Measurements from ENCODE around the gene PRICKLE4. TPM values are rescaled to one million over a fixed set of nuclear protein-coding genes. Genes with fewer than 3 reads are reported as not detected.

The PRICKLE4 gene
- total and polyA plus RNA-seq, 2 of the 13 experiments (the other 11 are each of a cell fraction or from before 2014, with no cell fraction given), result 0.92 to 1.2 TPM

- TF ChIP-seq TEF (CRISPR knock-in tag; IDR thresholded peaks at IDR 0.05), result no peak
- TF ChIP-seq ZNF446 (CRISPR knock-in tag; IDR thresholded peaks at IDR 0.05), result no peak
- TF ChIP-seq ZNF44 (CRISPR knock-in tag; IDR thresholded peaks at IDR 0.05), result no peak
- peak; percentile 84; the same call in 1 of the 2 replicates for TF ChIP-seq ZNF607 (CRISPR knock-in tag; IDR thresholded peaks at IDR 0.05; ENCODE audit: borderline replicate concordance)
- TF ChIP-seq KLF13 (CRISPR knock-in tag; IDR thresholded peaks at IDR 0.05), result no peak
- no peak; the same call in 1 of the 2 replicates for TF ChIP-seq TBP (CRISPR knock-in tag; IDR thresholded peaks at IDR 0.05)
- TF ChIP-seq ZNF136 (CRISPR knock-in tag; IDR thresholded peaks at IDR 0.05; ENCODE audit: low read depth), result 0 out of 2 replicates have a peak, but pooled peaks have one; percentile 35
- TF ChIP-seq SNRNP70 (IDR thresholded peaks at IDR 0.05; ENCODE audit: low read depth, low read length), result no peak
- peak; percentile 95; the same call in 1 of the 2 replicates for TF ChIP-seq ZNF788 (CRISPR knock-in tag; IDR thresholded peaks at IDR 0.05; ENCODE audit: borderline replicate concordance)
- TF ChIP-seq PRMT3 (CRISPR knock-in tag; IDR thresholded peaks at IDR 0.05; ENCODE audit: borderline replicate concordance, low read depth), result peak; percentile 69; the same call in 1 of the 2 replicates
- TF ChIP-seq RFXAP (CRISPR knock-in tag; IDR thresholded peaks at IDR 0.05; ENCODE audit: borderline replicate concordance), result peak; percentile 84; the same call in 1 of the 2 replicates
- TF ChIP-seq ZFX (CRISPR knock-in tag; IDR thresholded peaks at IDR 0.05; ENCODE audit: low read depth), result peak; percentile 88
- peak; percentile 91 for TF ChIP-seq YEATS2 (CRISPR knock-in tag; IDR thresholded peaks at IDR 0.05; ENCODE audit: borderline replicate concordance)
- TF ChIP-seq RAD21 (CRISPR knock-in tag; IDR thresholded peaks at IDR 0.05), result peak; percentile 100
- peak; percentile 33; the same call in 1 of the 2 replicates for TF ChIP-seq BORCS8-MEF2B (CRISPR knock-in tag; IDR thresholded peaks at IDR 0.05)
- 0 out of 2 replicates have a peak, but pooled peaks have one; percentile 38 for TF ChIP-seq ZNF264 (CRISPR knock-in tag; IDR thresholded peaks at IDR 0.05)
- TF ChIP-seq ZNF891 (CRISPR knock-in tag; IDR thresholded peaks at IDR 0.05), result peak; percentile 78
- TF ChIP-seq SSRP1 (CRISPR knock-in tag; IDR thresholded peaks at IDR 0.05), result no peak
- peak; percentile 76 for TF ChIP-seq TEAD3 (CRISPR knock-in tag; optimal IDR thresholded peaks at IDR 0.05; ENCODE audit: borderline replicate concordance)
- TF ChIP-seq ETV5 (CRISPR knock-in tag; IDR thresholded peaks at IDR 0.05; ENCODE audit: borderline replicate concordance), result peak; percentile 64; the same call in 1 of the 2 replicates
- TF ChIP-seq ZNF781 (CRISPR knock-in tag; IDR thresholded peaks at IDR 0.05; ENCODE audit: borderline replicate concordance, not compliant biosample characterization), result peak; percentile 49
- TF ChIP-seq, protein P1, sequence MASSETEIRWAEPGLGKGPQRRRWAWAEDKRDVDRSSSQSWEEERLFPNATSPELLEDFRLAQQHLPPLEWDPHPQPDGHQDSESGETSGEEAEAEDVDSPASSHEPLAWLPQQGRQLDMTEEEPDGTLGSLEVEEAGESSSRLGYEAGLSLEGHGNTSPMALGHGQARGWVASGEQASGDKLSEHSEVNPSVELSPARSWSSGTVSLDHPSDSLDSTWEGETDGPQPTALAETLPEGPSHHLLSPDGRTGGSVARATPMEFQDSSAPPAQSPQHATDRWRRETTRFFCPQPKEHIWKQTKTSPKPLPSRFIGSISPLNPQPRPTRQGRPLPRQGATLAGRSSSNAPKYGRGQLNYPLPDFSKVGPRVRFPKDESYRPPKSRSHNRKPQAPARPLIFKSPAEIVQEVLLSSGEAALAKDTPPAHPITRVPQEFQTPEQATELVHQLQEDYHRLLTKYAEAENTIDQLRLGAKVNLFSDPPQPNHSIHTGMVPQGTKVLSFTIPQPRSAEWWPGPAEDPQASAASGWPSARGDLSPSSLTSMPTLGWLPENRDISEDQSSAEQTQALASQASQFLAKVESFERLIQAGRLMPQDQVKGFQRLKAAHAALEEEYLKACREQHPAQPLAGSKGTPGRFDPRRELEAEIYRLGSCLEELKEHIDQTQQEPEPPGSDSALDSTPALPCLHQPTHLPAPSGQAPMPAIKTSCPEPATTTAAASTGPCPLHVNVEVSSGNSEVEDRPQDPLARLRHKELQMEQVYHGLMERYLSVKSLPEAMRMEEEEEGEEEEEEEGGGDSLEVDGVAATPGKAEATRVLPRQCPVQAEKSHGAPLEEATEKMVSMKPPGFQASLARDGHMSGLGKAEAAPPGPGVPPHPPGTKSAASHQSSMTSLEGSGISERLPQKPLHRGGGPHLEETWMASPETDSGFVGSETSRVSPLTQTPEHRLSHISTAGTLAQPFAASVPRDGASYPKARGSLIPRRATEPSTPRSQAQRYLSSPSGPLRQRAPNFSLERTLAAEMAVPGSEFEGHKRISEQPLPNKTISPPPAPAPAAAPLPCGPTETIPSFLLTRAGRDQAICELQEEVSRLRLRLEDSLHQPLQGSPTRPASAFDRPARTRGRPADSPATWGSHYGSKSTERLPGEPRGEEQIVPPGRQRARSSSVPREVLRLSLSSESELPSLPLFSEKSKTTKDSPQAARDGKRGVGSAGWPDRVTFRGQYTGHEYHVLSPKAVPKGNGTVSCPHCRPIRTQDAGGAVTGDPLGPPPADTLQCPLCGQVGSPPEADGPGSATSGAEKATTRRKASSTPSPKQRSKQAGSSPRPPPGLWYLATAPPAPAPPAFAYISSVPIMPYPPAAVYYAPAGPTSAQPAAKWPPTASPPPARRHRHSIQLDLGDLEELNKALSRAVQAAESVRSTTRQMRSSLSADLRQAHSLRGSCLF (CRISPR knock-in tag; IDR thresholded peaks at IDR 0.05; ENCODE audit: borderline replicate concordance), result no peak
- peak; percentile 96 for TF ChIP-seq REPIN1 (CRISPR knock-in tag; IDR thresholded peaks at IDR 0.05; ENCODE audit: borderline replicate concordance, low read depth)
- TF ChIP-seq SP1 (IDR thresholded peaks at IDR 0.05), result 0 out of 2 replicates have a peak, but pooled peaks have one; percentile 31
- peak; percentile 93 for TF ChIP-seq SP1 (CRISPR knock-in tag; IDR thresholded peaks at IDR 0.05)
These were observed 613 bp upstream of the PRICKLE4 start, which contains the start of gene FRS3 (continued) for GRCh38 chr6:41779788-41780550.

All from HepG2 (cell line).